NCI-H1092 treated with DMSO at 0.1 percent for 48 hours (cell line): Measurements from ENCODE around the gene MTHFR.

ENCODE experiments used
- DNase-seq: peaks from one replicate; lab custom pipeline; 2025; lab: John Stamatoyannopoulos, UW

MTHFR gene

GRCh38 chr1:11796036-11796828, 9.5 kb downstream of the MTHFR start:
- DNase-seq = no peak

DNA sequence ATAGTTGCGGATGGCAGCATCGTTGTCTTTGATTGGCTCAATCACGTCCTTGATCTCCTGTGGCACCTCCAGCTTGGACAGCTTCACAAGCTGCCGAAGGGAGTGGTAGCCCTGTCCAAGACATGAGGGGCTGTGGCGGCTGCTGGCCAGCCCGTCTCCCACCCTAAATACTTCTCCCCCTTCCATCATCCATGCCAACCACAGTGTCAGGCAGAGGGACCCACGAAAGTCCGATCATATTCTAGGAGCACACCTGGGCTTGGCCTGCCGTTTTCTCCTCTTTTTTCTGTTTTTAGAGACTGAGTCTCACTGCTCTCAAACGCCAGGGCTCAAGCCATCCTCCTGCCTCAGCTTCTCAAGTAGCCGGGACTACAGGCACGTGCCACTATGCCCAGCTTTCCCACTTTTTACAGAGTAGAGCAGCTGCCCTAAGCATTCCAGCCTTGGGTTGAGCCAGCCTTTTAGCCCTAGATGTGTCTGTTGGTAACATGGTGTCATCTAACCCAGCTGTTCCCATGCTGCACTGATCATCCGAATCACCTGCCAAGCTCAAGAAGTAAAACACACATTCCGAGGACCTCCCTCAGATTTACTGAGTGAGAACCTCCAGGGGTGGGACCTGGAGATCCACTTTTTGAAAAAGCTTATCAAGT, 10.4 kb downstream of the MTHFR start:
- no peak for DNase-seq

DNA sequence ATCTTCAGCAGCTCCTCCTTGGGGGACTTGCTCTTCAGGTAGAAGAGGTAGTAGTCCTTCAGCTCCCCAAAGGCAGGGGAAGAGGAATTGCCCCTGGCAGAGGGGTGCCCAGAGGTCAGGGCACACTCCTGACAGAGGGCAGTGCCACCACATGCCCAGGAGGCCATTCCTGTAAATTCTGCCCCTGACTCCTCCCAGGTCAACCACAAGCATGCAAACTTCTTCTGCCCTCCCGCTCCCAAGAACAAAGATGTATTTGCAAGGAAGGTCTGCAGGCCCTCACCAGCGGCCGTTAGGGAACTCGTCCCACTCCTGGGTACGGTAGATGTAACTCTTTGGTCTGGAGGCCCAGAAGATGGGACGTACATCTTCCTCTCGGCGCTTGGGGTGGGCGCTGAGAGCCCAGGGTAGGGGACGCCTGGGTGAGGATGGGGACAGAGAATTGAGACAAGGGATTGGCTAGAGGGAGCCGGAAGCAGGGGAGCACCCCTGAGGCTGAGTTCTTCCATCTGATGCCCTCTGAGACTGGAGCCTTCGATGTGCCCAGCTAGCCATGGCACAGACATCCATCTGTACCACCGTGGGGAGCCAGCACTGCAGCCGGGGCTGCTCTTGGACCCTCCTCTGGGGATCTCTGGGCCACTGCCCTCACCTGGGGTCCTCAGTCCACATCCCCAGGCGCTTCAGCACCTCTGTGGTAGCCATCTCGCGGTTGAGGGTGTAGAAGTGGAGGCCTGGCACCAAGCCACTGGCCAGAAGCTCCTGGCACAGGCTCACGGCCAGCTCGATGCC, 11.1 kb downstream of the MTHFR start:
- DNase-seq = no peak

DNA sequence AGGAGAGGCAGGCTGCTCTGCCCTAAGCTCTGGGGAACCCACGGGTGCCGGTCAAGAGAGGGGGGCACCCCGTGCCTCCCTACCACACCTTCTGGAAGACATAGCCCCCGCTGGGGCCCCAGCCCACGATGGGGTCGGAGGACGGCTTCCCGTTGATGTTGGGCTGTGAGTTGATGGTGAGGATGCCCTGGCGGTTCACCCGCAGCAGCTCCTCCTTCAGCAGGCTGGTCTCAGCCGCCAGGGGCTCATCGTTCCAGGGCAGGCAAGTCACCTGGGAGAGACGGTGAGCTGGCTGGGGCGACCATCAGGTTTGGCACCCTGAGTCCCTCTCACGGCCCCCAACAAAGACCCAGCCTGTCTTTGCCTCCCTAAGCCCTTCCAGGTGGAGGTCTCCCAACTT, 11.9 kb downstream of the MTHFR start:
- no peak for DNase-seq

DNA sequence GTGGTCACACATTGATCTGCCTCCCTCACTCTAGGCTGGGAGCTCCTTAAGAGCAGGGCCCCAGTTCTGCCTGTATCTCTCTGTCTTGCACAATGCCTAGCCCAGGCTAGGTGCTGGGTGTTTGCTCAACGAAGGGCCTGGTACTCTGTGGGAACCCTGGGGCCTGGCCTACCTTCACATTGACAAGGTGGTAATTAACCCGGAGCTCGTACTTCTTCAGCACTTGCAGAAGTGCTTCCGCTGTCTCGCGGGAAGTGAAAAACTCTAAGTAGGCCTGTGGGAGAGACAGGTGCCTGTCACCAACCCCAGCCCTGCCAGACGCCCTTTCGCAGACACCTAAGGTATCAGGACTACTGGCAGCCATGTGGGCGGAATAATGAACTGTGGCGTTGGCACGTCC, 13.7 kb downstream of the MTHFR start:
- no peak for DNase-seq

DNA sequence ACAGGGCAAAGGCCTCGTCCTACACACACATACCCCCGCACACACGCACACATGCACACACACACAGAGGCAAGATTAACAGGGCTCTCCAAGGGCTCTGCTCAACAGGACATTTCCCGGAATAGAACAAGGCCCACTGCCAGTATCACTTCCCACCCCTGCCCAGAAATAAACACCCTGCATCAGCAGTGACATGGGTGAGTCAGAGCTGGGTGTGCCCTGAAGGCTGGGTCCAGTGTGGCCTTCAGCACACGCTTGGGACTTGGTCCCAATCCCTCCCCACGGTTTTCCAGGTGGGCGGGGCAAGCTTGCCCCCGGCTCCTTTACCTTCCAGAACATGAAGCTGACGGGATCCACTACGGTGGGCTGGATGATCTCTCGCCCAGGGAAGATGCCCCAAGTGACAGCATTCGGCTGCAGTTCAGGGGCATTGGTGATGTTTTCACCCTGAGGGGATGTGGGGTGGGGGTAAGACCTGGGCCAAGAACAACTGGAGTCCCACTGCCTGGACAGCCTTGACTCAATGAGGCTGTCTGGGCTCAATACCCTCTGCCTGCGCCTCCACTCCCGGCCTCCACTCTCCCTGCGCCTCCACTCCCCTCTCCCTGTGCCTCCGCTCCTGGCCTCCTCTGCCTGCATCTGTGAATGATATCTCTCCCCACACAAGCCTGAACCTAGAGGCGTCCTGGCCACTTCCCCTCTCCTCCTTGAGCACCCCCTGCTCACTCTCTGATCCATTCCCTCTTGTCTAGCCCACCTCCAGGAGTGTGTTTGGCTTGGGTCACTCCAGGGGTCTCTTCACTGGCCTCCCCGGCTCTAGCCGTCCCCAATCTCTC, 14.7 kb downstream of the MTHFR start:
- DNase-seq = no peak

DNA sequence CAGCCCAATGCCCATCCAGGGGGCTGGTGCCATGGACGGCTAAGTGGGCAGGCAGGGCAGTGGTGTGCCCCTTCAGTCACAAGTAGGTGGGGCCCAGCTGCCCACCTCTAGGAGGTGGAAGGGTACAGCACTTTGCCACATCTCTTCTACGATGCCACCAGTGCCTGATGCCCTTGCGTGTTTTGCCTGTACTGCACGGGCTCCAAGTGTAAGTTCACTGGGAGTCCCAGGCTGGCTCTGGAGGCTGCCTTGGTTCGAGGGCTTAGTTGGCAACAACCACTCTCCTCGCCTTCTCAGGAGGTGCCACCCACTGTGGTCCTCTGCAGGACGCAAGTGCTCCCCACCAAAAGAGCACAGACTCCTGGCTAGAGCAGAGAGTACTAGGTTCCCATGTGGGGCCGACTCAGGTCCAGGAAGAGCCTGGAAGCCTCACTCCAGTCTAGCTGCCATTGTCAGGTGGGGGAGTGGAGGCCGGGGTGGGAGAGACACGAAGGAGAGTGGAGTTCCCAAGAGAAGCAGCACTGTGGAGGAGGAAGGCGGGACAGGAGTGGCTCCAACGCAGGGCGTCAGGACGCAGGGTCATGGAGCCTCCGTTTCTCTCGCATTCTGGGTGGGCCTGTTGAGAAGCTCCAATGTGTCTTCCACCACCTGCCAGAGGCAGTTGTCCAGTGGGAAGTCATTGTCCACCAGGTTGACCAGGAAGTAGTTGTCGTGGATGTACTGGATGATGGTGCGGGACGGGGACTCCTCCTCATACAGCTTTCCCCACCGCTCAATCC, 15.5 kb downstream of the MTHFR start:
- no peak for DNase-seq

- DNase-seq = no peak
These were observed 16.4 kb downstream of the MTHFR start for GRCh38 chr1:11789126-11790067.

- DNase-seq = no peak
These were observed 17.2 kb downstream of the MTHFR start for GRCh38 chr1:11788549-11789053.

- DNase-seq = no peak
These were observed 17.8 kb downstream of the MTHFR start for GRCh38 chr1:11787804-11788436.

- DNase-seq = no peak
These were observed 18.4 kb downstream of the MTHFR start for GRCh38 chr1:11787251-11787803.

GRCh38 chr1:11786168-11786567, 19.6 kb downstream of the MTHFR start:
- no peak for DNase-seq

DNA sequence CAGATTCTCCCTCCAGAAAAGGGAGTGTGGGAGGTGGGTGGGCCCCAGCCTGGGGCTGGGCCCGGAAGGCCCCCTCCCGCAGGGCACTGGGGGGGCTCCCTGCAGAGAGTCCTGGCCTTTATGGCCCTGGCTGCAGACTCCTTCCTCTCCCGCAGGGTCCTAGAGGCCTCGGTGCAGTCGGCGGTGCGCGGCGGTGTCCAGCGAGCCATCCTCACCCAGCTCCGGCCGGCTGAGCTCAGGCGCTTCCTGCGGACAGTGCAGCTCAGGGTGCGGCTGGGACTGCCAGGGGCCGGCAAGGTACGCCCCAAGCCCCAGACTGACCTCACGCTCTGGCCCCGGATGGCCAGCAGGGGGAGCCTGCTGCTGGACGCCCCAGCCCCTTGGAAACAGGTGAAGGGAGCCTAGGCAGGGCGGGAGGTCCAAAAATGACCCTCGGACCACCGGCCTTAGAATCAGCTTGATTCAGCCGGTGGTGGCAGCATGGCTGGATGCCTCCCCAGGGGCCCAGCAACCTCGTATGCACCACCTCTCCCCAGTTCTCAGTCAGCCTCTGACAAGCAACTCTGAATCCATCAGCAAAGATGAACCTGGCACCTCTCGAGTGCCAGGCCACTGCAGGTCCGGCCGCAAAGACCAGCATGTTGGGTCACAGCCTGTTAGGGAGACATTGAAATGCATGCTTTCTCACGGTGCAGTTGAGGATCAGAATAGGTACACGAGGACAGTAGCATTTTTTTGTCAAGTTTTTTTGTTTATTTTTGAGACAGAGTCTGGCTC, 20.6 kb downstream of the MTHFR start:
- peak; percentile 23 for DNase-seq

DNA sequence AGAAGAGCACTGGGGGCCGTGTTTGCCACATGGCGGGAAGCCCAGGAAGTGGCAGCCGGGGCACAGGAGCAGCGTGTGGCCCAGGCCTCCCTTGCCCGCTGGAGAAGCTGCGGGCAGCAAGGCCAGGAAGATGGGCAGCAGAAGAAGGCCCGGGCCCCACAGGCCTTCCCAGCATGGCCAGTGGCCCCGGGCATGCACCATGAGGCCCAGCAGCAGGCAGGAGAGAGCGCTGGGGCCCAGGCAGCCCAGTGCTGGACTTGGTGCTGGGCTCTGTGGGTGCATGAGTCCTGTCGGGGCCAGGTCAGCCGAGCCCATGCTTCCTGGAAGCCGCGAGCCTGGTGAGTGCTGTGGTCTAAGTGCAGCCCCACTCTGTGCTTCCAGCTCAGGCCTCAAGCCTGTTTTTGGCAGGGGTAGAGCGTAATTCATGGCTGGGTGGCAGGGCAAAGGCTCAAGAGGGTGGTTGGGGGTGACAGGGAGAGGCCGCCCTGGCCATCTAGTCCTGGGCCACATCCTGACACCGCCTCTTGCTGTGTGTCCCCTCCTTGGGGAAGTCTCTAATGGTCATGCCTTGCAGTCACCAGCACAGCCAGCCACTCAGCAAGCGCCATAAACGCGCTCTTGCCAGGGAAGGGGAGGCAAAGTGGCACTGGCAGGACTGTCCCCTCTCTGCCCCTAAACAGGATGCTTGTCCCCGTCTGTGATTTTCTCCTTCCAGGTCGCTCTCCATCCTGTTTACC, 21.3 kb downstream of the MTHFR start:
- DNase-seq = no peak

DNA sequence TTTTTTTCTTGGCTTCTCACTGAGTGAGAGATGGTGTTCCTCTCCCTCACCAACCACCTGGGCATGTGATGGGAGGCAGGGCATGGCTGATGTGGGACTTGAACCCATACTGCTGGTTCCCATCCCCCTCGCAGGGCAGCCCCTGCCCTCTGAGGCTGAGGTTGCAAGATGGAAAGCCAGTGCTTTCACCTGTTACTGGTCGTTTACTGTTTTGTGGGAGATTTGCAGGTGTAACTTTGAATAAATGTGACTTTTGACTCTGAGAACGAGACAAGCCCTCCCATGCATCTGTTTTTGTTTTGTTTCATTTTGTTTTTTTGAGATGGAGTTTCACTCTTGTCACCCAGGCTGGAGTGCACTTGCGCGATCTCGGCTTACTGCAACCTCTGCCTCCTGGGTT, 22.2 kb downstream of the MTHFR start:
- DNase-seq = no peak

DNA sequence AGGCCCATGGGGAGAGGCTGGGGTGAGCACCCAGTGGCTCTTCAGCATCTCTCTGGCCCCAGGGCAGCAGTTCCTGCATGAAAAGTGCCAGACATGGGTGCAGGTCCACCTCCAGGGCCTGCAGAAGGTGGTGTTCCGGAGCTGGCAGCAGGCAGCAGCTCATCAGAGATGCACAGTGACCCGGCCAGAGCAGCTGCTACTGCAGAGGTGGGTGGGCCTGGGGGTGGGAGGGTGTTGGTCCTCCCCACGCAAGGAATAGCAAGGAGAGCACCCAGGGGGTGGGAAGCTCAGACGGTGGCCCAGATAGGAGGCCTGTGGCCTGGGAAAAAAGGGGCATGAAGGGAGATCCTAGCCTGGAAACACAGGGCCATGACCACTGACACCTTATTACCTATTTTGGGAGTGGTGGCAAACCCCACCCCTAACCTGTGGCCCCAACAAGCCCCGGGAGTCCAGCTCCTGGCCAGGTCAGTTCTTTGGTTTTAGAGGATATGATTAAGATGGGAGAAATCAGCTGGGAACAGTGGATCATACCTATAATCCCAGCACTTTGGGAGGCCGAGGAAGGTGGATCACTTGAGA, 23.5 kb downstream of the MTHFR start:
- no peak for DNase-seq

GRCh38 chr1:11781297-11781696, 24.5 kb downstream of the MTHFR start:
- DNase-seq = no peak
